ENCODE measurements around the gene LYPLAL1. TPM values are rescaled to one million over a fixed set of nuclear protein-coding genes. Genes with fewer than 3 reads are reported as not detected.

The LYPLAL1 gene
- total and polyA plus RNA-seq, 2 of the 4 experiments (the other 2 are of a cell fraction): 4.8 to 7.5 TPM

DNA sequence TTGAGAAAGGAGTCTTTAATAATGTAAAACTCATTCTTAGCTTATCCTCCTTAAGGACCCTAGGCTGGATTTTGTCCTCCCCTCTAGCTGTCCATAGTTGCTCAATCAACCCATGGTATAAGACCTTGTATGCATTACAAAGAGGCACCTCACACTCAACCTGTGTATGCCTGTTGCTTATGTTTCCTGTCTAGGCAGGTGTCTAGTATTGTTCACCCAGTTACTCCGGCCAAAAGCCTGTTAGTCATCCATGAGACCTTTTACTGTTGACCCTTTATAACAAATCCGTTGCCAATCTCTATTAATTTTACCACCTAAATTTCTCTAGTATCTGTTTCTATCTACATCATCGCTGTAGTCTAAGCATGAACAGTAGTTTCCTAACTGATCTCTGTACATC, 3.7 kb downstream of the LYPLAL1 start:
- TF ChIP-seq POLR2A (IDR thresholded peaks at IDR 0.05; ENCODE audit: low read depth, low read length) (no peak), RAD21 (IDR thresholded peaks at IDR 0.05; ENCODE audit: low read length) (no peak), SMC3 (IDR thresholded peaks at IDR 0.05; ENCODE audit: low read depth, low read length) (no peak), RCOR1 (IDR thresholded peaks at IDR 0.05; ENCODE audit: insufficient replicate concordance, low read length) (no peak), BHLHE40 (IDR thresholded peaks at IDR 0.05; ENCODE audit: low read depth, low read length) (no peak), MAFK (IDR thresholded peaks at IDR 0.05; ENCODE audit: low read depth, low read length) (no peak), CHD1 (IDR thresholded peaks at IDR 0.05; ENCODE audit: low read depth, low read length) (no peak), MAZ (IDR thresholded peaks at IDR 0.05; ENCODE audit: borderline replicate concordance, low read depth, low read length) (no peak), MXI1 (IDR thresholded peaks at IDR 0.05; ENCODE audit: borderline replicate concordance, low read depth, low read length) (no peak), CEBPB (IDR thresholded peaks at IDR 0.05; ENCODE audit: low read depth, low read length) (no peak), NFE2L2 (IDR thresholded peaks at IDR 0.05; ENCODE audit: low read depth, low read length) (no peak), RFX5 (IDR thresholded peaks at IDR 0.05; ENCODE audit: low read depth, low read length) (no peak), FOS (IDR thresholded peaks at IDR 0.05; ENCODE audit: low read depth, low read length) (no peak)
- TF ChIP-seq, protein P1, sequence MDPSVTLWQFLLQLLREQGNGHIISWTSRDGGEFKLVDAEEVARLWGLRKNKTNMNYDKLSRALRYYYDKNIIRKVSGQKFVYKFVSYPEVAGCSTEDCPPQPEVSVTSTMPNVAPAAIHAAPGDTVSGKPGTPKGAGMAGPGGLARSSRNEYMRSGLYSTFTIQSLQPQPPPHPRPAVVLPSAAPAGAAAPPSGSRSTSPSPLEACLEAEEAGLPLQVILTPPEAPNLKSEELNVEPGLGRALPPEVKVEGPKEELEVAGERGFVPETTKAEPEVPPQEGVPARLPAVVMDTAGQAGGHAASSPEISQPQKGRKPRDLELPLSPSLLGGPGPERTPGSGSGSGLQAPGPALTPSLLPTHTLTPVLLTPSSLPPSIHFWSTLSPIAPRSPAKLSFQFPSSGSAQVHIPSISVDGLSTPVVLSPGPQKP (IDR thresholded peaks at IDR 0.05; ENCODE audit: borderline replicate concordance, low read depth, low read length): no peak
- TF ChIP-seq, protein P2, sequence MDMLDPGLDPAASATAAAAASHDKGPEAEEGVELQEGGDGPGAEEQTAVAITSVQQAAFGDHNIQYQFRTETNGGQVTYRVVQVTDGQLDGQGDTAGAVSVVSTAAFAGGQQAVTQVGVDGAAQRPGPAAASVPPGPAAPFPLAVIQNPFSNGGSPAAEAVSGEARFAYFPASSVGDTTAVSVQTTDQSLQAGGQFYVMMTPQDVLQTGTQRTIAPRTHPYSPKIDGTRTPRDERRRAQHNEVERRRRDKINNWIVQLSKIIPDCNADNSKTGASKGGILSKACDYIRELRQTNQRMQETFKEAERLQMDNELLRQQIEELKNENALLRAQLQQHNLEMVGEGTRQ (IDR thresholded peaks at IDR 0.05; ENCODE audit: low read depth, low read length): no peak
- TF ChIP-seq, protein P3, sequence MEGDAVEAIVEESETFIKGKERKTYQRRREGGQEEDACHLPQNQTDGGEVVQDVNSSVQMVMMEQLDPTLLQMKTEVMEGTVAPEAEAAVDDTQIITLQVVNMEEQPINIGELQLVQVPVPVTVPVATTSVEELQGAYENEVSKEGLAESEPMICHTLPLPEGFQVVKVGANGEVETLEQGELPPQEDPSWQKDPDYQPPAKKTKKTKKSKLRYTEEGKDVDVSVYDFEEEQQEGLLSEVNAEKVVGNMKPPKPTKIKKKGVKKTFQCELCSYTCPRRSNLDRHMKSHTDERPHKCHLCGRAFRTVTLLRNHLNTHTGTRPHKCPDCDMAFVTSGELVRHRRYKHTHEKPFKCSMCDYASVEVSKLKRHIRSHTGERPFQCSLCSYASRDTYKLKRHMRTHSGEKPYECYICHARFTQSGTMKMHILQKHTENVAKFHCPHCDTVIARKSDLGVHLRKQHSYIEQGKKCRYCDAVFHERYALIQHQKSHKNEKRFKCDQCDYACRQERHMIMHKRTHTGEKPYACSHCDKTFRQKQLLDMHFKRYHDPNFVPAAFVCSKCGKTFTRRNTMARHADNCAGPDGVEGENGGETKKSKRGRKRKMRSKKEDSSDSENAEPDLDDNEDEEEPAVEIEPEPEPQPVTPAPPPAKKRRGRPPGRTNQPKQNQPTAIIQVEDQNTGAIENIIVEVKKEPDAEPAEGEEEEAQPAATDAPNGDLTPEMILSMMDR (conservative IDR thresholded peaks at IDR 0.05; ENCODE audit: low read depth, low read length): no peak
- no peak for ATAC-seq (ENCODE audit: low read depth)
- Histone ChIP-seq H3K4ac (ENCODE audit: low read depth, low read length) (no peak overlapping the region), H3K9ac (ENCODE audit: low read depth, low read length) (no peak overlapping the region), H2BK120ac (ENCODE audit: low read depth, low read length) (no peak overlapping the region), H3K9me3 (ENCODE audit: control insufficient read depth, insufficient read depth, low read length) (no peaks in the 10 kb centered on the region), H3K18ac (ENCODE audit: low read depth, low read length) (no peak overlapping the region), H4K8ac (ENCODE audit: low read depth in 2 of 2, low read length in 2 of 2) (no peak overlapping the region), H2AK5ac (ENCODE audit: low read depth, low read length) (no peak overlapping the region), H3K4me3 (ENCODE audit: insufficient read depth, low read depth, low read length) (no peak overlapping the region), H3K4me1 (ENCODE audit: control insufficient read depth, insufficient read depth, low read length) (peaks cover 6% of the 10 kb centered on the region), H3K14ac (replicated peaks; ENCODE audit: low read depth, low read length) (no peak overlapping the region), H3K79me1 (ENCODE audit: low read depth in 1 of 2, low read length in 2 of 2) (peaks cover 12 to 23% of the 10 kb centered on the region in 2 experiments), H4K5ac (ENCODE audit: low read depth, low read length) (no peak overlapping the region), H2BK20ac (ENCODE audit: low read depth, low read length) (no peak overlapping the region), H3K9me1 (ENCODE audit: insufficient read depth, low read length) (no peaks in the 10 kb centered on the region), H3K56ac (ENCODE audit: extremely low read depth, insufficient read depth, low read length) (no peak overlapping the region), H4K20me1 (ENCODE audit: insufficient read depth, low read length) (no peaks in the 10 kb centered on the region), H2AFZ (replicated peaks; ENCODE audit: low read length, poor library complexity) (no peak overlapping the region), H3K27me3 (ENCODE audit: control insufficient read depth, insufficient read depth, low read length) (no peaks in the 10 kb centered on the region), H3K36me3 (ENCODE audit: control insufficient read depth, insufficient read depth, low read length) (peaks cover 6% of the 10 kb centered on the region), H4K91ac (ENCODE audit: insufficient read depth, low read depth, low read length) (no peak overlapping the region), H2AK9ac (replicated peaks; ENCODE audit: low read depth, low read length, poor library complexity) (no peak overlapping the region), H2BK15ac (ENCODE audit: low read depth, low read length) (no peak overlapping the region), H3K4me2 (ENCODE audit: low read depth, low read length) (no peak overlapping the region), H2BK5ac (ENCODE audit: low read depth, low read length, poor library complexity, severe bottlenecking) (no peak overlapping the region), H3K27ac (ENCODE audit: insufficient read depth, low read length) (no peak overlapping the region), H3K23ac (ENCODE audit: low read depth, low read length) (no peak overlapping the region)
- in situ Hi-C loops (cut with MboI; ENCODE audit: low sequenced_read_pairs) (loop anchor here (10.0 kb wide), 1 partner anchor 833 kb away; the partner anchor contains the start of gene TGFB2), dilution Hi-C loops (cut with HindIII; ENCODE audit: low sequenced_read_pairs, unreplicated experiment) (no loop called here), intact Hi-C loops (cut with micrococcal nuclease) (loop anchor here (10.0 kb wide), 1 partner anchor 643 kb away; no protein-coding TSS in a partner anchor)
- no TSS peak for BruUV-seq (replicated peaks)
- no peak for DNase-seq
- ChIA-PET CTCF (no interaction called here), POLR2A (ENCODE audit: unreplicated experiment) (no interaction called here)
- WGBS, 2 experiments (ENCODE audit: extremely low coverage in 2 of 2, insufficient read length in 1 of 2): 80 to 100% methylated on average over 1 to 2 of the region's 3 CpGs

All from IMR-90 (cell line).